GM21619 (cell line): ENCODE measurements around the gene PLCB1.

Experiments used
- ATAC-seq: cut with Tn5 transposase; IDR thresholded peaks from one replicate; pipeline ENCODE4 v1.9.1; 2021; ENCODE audit not compliant: unreplicated experiment

Gene PLCB1

DNA sequence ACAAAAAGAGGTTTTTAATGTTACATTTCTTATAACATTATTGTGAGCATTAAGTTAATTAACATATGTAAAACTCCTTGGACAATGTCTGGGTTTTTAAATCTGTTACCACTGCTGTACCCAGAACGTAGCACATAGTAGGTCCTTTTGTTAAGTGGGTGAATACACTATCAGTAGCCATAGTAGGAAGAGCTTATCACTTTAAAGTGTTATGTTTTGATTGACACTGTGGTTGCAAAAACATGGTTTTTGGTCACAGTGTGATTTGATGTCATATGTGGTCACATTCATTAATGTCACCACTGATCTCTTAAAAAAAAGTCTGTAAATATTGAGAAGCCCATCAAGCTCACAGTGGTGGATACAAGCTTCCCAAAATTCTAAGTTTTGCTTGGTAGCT lies 160.7 kb downstream of the PLCB1 start:
- no peak for ATAC-seq

DNA sequence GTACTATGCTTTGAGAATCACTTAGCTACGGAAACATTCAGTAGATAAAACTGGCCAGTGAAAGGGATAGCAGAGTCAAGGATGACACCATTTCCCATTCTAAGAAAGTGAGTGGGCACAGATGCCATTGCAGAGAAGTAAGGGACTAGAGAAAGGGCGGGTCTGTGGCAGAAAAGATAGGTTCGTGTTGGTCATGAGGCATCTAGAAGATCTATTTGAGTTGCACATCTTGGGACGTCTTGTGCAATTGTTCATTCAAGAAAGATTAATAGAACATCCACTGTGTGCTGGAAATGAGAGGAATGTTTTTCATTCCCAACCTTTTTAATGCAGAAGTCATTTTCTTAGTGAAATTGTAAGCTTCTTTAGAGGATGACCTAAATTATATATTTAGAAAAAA lies 161.7 kb downstream of the PLCB1 start:
- no peak for ATAC-seq

DNA sequence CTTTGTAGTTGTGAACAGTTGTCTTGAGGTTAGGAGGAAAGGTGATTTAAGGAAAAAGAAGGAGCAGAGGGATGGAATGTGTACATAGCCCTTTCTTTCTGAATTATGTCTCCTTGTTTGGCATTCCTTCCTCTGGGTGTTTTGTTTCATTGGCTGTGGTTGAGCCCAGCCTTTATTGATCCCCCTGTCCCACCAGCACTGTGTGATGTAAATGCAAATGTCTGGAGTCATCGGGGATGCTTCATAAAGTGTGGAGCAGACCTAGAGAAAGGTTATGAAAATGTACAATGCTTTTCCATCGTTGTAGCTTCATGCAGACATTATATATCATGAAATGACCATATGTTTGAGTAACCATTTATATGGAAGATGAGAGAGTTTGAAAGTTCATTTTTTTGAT lies 164.5 kb downstream of the PLCB1 start:
- ATAC-seq, result no peak

DNA sequence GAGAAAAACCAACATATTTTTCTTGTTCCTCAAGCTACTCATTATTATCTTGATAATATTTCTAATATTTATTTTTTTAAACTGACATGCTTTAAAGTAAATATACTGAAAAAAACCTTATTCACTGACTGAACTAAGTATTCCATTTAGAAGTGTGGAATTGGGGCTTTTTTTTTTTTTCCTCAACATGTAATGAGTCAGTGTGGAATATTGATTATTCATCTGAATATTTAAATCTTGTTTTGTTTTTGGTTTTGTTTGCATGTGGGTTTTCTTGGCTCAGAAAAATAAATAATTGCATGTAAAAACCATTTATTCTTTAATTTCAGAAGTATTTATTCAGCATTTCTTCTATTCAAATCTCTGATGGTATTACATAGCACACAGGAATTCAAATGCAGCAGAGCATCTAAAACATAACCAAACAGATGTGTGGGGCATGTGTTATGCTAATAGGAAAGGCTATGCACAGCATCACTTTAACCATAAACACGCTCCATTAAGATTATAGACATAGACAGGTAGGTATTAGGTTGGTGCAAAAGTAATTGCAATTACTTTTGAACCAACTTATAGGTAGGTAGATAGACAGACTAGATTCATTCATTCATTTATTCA lies 166.5 kb downstream of the PLCB1 start:
- ATAC-seq, result no peak

DNA sequence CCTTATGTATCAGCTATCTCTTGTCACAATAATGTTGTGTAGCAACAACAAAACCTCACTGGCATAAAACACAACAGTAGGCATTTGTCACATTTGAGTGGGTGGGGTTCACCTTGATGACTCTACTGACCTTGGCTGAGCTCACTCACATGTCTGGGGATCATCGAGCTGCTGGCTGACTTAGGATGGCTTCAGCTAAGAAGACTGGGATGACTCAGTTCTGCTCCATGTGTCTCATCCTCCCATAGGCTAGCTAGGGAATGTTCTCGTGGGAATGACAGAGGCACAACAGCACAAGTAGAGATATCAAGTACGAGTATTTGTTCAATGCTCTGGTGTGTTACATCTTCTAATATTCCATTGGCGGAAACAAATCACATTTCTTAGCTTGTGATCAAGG lies 167.9 kb downstream of the PLCB1 start:
- no peak for ATAC-seq

DNA sequence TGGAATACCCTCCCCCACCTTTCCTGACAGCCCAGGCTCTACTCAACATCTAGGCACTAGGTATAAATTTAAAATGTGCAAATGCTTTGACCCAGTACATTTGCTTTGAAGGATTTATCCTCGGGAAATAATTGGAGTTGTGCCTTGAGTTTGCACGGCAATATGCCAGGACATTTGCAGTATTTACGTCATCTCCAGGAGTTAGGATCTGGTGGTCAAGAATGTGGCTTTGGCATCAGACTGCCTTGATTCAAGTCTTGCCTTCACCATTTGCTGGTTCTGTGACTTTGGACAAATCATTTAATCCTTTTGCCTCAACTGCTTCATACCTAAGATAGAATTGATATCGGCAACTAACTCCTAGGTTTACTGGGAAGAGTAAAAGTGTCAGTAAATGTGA lies 169.6 kb downstream of the PLCB1 start:
- ATAC-seq, result no peak

DNA sequence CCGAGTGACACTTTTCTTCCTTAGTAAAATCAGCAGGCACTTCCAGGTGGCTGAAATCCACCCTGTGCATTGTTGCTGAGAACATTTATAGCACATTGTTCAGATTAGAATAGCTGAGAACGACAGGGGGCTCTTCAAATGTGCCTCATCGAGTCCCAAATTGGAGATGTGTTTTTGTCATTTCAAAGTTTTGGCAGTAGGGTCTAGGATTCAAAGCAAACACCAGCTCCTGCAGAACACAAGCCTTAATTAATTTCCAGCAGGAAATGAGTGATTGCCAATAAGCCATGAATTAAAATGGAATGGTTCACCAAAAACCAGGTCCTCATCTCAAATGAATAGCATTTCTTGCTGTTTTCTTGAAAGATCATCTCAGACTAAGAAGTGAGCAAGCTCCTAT lies 171.6 kb downstream of the PLCB1 start:
- no peak for ATAC-seq

DNA sequence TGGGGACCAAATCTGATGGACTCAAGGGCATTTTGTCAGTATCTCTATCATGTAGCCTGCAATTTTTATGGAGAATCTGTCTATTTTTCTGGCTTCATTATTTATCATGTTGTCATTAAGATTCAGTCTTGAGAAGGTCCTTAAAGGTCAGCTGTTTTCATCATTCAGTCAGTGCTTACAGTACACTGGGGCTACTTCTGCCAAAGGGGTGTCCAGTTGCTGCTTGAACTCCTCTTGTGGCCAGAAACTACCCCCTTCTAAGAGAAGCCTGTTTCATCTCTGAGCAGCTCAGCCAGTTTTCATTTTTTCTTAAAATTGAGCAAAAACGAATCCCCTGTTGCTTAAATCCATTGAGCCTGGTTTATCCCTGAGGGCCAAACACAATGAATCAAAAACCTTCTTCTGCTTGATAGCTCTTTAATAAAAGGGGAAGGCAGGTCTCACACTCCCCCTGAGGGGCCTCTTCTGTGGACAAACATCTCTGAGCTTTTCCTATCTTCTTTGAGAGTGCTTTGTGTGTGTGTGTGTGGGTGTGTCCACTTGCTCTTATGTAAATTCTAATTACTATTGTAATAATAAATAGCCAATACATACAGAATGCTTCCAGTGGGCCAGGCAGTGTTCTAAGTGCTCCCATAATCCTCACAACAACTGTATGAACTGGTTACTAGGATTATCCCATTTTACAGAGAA lies 172.2 kb downstream of the PLCB1 start:
- ATAC-seq, result no peak

DNA sequence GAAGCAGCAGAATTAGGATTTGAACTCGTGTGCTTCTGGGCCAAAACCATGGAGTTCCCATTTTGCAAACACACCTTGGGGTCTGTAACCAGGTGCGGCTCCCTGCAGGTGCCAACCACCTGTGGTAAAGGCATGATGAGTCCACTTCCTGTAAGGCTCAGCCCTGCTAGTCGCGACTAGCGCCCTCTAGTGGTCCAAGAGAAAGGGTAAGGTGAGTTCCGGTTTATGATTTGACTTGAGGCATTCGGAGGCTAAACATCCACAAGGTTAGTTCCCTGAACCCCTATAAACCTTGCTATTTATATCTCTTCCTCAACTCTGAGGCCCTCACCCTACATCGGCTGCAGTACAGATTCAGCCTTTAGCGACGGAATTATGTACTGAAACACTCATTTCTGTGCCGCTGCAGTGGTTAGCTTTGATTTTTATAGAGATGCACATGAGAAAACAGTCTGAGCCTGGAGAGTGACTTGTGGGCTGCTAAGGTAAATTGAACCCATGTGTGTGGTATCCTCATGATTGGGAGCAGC lies 173.4 kb downstream of the PLCB1 start:
- ATAC-seq, result peak; percentile 96

DNA sequence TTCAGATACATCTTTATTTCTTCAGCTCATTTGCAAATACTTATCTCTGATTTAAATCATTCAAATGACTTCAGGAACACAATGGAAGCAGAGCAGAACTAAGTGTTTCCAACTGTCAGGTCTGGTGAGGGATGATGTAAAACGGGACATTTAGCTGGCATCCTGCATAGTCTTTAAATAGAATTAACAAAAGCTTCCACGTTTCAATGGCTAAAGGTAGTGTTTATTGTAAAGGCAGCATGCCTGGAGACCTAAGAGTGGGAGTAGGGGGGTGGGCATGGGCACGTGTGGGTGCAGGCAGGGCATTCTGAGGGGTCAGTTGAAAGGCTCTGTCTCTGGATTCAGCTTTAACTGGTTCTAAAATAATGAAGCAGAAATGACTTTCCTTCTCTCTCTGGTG lies 174.9 kb downstream of the PLCB1 start:
- no peak for ATAC-seq

DNA sequence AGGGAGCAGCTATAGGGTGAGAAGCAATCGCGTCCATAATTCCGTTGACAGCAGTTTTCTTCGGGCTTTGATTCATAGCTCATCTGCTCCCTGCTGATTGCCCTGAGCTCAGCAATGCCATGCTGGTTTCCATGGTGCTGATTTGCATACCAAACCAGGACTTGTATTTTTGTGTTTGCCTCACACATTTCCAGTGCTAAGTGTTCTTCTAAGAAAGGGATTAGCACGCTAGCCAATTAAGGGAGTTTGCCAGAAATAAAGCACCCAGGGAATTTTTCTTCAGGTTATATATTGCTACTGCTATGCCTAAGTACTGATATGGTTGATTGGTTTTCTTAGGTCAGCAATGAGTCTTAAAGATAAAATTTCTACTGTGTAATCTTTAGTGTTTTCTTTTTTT lies 177.6 kb downstream of the PLCB1 start:
- no peak for ATAC-seq

DNA sequence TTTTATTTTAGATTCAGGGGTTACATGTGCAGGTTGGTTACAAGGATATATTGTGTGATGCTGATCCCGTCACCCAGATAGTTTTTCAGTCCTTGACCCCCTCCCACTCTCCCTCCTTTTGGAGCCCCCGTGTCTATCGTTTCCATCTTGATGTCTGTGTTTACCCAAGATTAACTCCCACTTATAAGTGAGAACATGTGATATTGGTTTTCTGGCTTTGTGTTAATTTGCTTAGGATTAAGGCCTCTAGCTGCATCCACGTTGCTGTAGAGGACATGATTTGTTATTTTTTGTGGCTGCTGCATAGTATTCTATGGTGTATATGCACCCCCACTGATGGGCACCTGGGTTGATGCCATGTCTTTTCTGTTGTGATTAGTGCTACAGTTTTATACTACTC lies 178.6 kb downstream of the PLCB1 start:
- ATAC-seq, result no peak

DNA sequence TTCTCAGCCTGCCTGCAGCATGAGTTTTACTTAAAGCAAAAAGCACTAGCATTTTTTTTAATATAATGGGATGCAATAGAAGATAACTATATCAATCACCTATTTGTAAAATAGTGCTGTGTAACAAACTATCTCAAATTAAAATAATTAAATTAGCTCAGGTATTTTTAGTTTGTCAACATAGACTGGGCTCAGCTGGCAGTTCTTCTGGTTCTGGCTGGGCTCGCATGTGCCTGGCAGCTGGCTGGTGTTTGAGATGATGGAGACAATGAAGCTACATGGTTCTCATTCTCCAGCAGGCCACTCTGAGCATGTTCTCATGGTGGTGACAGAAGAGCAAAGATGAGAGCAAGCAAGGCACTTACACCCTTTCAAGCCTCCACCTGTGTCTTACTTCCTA lies 181.0 kb downstream of the PLCB1 start:
- no peak for ATAC-seq

DNA sequence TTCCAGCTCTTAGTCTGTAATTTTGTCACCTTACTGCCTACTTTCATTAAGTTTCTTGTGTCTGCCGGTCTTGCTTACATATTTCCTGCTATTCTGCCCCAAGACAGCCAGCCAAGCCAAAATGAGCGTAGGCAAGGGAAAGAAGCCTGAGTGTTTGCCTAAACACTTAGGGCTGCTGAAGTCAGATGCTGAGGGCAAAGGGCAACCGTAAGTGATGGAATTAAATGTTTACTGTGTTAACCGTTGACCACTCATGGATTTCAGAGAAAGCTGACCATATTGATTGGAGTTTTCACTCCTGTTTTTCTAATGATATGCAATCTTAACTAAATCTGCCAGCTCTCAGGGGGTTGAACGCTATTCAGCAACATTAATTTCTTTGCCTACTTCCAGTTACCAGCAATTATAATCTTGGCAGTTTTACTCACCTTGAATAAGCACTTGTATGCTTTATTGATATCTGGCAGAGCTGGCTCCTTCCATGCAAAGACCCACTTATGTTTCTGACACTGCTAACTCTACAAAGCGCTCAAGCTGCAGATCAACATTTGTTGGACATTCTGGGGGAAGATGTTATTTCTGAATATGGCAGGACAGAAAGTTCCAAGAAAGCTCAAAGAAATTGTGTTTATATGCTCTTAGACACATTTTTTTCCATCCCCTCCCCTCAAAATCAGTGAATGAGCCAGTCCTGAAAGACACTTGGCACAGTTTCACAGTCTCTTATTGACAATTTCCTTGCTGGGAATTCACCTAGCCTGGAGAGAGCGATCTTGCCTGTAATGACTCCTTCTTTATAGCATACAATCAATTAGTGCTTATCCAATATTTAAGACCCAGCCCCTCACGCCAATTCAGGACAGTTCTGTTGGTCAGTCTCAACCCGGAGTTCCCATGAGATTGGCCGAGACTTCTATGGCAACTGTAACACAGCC lies 183.8 kb downstream of the PLCB1 start:
- ATAC-seq, result no peak

DNA sequence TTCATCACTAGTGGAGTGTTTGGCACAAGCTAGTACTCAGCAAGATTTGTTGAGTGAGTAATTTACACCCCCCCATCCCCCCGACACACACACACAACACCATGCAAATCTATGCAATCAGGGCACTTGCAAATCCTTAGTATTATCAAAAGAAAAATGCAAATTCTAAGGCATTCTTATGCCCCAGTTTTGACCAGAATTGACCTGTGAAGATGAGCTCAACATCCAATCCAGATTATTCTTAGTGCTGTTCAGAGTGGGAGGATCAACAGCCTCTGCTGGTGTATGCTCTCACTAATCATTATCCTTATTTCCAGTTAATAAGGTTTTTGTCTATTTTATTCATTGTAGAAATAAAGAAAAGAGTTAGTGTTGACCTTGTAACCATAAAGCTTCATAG lies 185.4 kb downstream of the PLCB1 start:
- ATAC-seq, result no peak

DNA sequence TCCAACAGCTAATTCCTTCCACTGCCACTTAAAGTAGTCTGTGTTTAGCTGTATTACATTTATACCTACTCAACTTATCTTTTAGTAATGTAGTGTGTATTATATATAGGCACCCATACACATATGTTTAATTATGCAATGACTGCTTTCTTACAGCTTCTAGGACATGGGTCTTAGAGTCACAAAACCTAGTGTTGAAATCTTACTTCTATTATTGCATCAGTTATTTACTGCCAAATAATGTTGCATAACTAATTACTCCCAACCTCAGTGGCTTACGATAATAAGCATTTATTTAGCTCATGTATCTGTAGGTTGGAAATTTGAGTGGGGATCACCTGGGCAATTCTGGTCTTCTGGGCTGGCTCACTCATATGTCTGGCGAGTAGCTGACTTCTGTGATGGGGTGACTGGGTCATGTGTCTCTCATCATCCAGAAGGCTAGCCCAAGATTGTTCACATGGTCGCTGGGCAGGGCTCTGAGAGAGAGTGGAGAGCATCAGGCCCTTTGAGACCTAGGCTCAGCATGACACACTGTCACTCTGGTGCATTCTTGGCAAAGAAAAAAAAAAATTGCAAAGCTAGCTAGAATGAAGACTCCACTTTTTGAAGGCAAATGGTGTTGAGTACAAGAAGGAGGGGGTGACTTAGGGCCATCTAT lies 187.0 kb downstream of the PLCB1 start:
- ATAC-seq, result no peak

DNA sequence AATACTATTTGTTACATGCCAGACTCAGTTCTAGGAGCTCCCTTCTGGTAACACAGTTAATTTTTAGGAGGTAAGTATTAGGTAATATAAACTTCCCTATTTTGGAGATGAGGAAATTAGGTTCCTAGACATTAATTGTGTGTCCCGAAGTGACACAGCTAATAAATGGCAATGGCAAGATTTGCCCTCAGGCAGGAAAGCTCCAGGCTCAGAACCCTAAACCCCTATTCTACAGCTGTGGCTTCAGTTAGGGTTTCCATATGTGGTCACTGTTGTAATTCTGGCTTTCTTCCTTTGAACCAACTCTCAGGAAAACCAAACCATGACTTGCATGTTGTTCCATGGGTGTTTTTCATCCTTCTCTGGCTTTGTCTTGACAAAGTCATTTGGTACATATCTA lies 188.2 kb downstream of the PLCB1 start:
- no peak for ATAC-seq

DNA sequence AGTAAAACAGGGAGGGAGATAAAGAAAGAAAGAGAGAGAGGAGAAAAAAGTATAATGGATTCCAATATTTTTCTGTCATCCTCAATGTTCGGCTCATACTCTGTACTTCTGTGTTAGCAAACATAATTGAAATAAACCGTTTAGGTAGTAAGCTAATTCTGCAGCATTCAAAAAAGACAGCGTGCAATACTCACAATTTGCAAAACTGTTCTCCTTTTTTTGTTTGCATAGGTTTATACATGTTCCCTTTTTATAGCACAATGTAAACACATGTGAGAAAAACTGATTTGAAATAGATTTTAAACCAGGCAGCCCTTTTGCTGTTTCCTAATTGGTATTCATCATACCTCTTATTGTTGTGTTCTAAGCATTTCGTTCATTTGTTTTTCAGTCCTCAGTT lies 188.9 kb downstream of the PLCB1 start:
- ATAC-seq, result no peak

DNA sequence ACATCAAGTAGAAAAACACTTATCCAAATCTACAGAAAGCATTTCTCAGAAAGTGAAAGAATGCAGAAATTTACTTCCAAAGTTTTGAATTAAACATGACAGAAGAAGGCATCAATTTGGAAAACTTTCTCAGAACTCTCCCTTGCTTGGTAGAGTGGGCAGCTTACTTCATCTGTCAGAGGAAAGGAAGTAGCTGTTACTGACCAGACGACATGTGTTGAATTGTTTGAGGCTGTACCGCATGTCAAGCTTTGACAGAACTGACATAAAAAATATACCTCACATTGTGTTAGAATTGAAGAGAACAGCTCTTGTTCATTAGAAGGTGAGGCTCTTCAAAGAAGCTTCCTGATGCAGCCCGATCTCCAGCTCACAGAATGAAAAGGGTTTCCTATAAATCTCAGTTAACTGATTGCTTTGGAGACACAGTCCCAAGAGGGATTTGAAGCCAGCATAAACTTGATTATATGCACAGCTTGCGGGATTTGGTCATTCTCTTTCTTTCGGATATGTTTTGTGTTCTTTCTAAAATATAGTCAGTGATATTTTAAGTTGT lies 190.7 kb downstream of the PLCB1 start:
- no peak for ATAC-seq

DNA sequence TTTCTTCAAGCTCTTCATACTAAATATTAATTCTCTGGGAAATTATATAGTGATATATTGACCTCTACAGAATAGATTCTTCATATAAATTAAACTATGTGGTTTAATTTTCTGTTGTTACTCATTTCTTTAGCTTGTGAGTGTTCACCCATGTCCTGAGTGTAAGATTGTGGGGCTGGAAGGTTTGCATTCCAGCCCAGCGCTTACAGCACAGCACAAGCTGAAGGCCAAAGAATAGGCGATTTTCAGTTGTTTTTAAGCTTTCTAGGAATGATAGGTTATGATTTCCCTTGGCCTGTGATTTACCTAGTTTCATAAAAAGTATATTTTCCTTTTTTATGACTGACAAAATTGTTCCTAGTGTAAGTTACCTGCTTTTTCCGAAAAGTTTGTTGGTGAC lies 194.1 kb downstream of the PLCB1 start:
- no peak for ATAC-seq

DNA sequence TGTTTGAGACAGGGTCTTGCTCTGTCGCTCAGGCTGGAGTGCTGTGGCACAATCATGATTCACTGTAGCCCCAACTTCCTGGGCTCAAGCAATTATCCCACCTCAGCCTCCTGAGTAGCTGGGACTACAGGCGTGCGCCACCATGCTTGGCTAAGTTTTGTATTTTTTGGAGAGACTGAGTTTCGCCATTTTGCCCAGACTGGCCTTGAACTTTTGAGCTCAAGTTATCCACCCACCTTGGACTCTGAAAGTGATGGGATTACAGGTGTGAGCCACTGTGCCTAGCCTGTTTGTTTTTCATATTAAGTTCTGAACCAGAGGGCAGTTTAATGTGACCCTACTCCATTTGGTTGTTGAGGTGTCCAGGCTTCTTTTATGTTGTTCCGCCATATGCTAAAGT lies 194.8 kb downstream of the PLCB1 start:
- no peak for ATAC-seq
